Measurements from ENCODE around the gene IRS2.

- TF ChIP-seq CTCF (IDR thresholded peaks at IDR 0.05) = no peak
- TF ChIP-seq POLR2A (IDR thresholded peaks at IDR 0.05) = no peak
Measured at GRCh38 chr13:109764045-109764444, 22.3 kb downstream of the IRS2 start.
